ENCODE data around the gene EPB41L3.

EPB41L3 gene

DNA sequence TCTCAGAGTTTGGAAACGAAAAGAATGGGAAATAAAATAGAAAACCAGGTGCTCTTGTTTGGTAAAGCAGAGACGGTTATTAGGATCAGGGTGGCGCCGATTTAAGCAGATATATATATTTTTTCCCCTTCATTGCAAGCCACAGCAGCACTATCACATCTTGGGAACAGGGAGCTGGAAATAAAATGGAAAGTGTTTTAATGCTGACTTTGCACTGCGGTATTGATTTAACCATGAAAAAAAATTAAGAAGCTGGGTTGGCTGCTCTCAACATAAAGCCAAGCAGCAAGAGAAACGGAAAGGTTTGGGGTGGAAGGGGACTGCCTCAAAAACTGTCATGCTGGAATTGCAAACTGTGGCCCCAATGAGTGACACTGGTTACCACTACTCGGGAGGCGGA, 145.5 kb downstream of the EPB41L3 start:
- DNase-seq: no peak

DNA sequence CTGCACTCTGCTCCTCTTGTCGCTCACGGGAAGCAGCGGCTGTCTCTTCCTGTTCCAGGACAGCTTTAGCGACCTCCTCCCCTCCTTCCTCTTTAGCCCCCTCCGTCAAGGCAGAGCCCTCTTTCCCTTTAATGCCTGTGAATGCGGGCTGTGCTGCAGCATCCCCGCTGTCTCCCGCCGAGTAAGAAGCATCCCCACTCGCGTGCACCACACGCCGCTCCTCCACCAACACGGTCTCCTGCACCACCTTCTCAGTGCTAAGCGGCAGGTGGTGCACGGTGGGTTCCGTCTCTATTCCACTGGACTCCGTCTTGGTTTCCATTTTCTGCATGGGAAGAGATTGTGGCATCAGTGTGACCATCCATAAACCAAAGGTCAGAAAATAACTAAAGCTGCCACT, 146.7 kb downstream of the EPB41L3 start:
- no peak for DNase-seq

DNA sequence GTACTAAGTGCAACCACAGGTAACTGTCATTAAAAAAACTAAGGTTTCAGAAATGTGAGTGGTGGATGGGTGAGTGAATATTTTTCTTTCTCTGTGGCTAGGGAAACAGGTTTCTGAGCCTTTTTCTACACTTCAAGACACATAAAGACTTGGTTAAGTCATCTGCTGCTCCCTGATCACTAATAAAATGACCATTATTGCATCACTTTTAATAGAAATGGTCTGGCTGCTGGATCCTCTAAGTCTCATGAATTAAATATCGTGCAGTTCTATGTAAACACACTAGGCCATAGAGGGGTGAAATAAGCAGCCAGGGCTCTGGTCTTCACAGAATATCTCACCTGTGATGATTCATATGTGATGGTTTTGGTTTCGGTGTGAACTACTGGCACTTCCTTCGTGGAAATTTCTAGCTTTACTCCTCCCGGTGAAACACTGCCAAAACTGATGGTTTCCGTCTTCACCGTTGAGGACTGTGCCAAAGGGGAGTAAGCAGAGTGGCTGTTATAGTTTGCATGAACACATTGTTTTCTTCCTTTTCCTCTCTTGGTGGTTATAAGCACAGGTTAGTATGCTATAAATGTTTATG, 147.8 kb downstream of the EPB41L3 start:
- no peak for DNase-seq

DNA sequence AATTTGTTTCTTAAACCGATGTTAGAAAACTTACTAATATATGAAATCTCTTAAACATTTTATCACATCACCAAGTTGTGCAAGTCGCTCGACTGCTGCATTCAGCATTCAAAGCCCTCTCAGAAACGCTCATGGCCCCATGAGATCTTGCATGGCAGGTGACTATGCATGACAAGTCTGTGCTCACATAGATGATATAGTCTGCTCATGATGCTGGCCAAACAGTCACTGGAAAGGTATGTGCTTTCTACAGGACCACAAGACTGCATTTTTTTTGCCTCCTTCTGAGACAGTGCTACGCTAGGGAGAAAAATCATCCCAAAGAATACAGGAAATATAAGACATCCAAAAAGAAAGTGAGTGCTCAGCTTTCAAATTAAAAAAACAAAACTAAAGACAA, 150.0 kb downstream of the EPB41L3 start:
- DNase-seq: no peak

DNA sequence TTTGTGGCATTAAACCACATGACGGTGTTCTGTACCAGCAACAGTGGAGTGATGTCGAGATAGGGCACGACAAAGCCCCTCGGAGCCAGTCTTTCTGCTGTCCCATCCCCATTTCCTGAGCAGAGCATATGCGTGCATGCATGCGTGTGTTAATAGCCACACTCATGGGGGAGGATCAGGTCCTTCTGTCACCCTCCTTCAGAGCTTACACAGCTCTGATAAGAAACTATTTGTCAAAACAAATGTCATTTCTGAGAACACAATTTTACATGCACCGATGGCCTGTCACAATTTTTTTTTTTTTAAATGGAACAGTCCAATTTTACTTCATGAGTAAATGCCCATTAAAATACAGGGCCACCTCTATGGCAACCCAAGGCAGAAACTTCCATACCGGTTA, 152.4 kb downstream of the EPB41L3 start:
- no peak for DNase-seq

DNA sequence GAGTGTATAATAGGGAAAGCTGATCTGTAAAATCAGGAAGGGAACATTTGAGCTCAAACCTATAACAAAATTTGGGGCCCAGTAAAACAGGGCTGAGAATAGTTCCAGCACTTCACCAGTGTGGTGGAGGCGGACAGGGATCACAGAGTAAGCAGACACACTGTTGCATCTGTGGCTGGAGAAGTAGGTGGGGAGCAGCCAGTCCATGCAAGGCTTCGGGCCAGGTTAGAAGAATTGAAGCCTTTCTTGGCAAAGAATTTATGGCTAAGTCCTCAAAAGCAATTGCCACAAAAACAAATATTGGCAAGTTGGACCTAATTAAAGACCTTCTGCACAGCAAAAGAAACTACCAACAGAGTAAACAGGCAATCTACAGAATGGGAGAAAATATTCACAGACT, 154.4 kb downstream of the EPB41L3 start:
- DNase-seq: no peak

DNA sequence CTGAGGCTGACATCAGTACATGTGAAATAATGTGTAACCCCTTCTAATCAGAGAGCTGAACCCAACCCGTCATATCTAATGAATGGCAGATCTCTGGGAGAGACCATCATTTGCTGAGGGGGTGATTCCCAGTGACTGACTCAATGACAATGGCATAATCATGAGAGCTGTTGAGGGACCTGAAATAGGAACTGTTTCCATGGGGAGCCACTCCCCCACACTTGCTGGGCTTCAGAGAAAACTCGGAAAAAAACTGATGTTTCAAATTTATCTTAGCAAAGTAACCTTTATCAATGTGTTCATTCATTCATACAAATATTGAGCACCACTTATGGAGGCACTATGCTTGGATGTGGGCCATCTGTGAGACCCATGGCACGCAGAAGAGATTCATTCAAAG, 154.9 kb downstream of the EPB41L3 start:
- DNase-seq: no peak

DNA sequence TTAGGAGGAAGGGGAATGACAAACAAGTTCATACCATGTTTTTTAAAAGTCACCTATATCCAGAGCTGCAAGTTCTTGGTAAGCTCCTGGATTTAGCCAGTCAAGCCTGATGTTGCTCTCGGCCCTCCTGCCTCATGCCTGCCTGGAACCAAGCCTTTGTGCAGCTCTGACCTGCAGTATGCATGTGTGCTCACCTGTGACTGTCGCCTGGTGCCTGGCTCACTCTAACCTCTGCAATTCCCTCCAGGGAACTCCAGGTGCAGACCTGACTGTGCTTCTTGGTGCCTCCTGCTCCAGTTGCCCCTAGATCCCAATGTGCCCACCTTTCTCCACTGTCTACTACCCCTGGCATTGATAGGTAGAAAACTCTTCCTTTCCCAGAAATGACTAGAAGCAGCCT, 163.2 kb downstream of the EPB41L3 start:
- DNase-seq: no peak

DNA sequence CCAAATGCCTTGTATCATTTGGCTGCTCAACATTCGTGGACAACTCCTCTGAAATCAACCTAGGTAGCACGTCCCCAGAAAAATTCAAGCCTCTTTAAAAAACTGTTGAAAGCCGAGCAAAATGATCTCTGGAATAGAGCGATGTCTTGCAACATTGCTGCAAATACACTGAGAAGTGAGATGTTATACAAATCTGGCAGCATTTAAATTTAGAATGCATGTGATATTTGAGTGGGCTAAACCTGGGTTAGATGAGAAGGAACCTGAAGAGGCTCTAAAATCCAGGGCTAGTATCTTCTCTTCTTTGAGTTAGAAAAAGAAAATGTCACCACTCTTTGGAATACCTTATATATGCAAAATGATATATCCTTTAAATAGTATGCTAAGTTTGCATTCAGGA, 166.8 kb downstream of the EPB41L3 start:
- no peak for DNase-seq

DNA sequence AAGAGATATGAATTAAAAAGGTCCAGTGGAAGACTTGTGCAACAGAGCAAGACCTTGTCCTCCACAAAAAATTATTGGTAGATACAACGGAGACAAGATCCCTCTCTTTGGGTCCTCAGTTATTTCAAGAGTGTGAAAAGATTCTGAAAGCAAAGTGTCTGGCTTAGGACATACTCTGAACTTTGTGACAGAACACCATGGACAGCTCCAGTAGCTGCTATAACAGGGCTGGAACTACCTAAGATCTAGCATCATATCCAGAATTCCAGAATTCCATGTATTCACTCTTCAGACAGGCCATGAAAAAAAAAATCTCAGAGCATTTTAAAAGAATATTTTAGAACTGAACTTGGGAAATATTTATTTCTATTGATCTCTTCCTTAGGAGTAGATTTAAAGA, 173.5 kb downstream of the EPB41L3 start:
- no peak for DNase-seq

DNA sequence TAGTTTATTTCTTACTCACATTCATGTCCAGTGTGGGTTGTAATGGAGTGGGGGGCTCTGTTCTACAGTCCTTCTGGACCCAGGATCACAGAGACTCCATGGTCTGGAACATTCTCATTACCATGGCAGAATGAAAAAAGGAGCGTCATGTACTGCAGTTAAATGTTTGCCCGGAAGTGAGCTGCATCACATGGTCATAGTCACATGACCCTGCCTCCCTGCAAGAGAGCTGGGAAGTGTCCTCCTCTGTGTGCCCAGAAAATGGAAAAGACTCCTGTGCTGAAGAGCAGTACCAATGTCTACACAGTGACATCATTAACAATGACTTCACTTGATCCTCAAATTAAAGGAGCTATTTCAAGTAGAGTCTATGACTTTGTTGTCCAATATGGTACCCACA, 174.3 kb downstream of the EPB41L3 start:
- DNase-seq: no peak

DNA sequence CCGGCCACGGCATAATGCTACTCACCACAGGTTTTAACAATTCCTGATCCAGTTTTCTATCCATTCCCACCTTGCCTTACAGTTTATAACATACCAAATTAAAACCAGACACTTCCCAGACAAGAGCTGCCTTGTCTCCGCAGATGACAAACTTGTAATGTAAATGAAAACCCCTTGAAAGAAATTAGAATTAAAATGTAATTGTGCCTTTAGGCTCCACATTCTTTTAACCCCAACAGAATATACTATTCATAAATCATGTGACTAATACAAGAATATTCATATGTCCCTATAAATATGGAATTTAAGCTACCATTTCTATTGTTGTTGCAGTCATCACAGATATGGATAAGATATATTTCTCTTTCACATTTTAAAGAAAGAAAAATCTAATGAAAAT, 178.4 kb downstream of the EPB41L3 start:
- no peak for DNase-seq

DNA sequence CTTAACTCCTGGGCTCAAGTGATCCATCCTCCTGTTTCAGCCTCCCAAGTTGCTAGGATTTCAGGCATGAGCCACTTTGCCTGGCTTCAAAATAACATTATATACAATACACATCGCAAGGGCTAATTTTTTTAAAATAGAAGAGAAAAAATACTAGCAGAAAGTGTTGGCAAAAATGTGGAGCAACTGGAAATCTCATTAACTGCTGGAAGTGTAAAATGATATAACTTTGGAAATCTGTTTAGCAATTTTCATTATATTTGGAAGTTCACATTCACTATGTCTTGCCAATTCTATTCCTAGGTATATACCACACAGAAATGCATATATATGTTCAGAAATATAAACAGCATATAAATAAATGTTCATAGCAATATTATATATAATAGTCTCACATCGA, 193.2 kb downstream of the EPB41L3 start:
- DNase-seq: no peak
